ENCODE measurements around the gene MYPN.

The MYPN gene

DNA sequence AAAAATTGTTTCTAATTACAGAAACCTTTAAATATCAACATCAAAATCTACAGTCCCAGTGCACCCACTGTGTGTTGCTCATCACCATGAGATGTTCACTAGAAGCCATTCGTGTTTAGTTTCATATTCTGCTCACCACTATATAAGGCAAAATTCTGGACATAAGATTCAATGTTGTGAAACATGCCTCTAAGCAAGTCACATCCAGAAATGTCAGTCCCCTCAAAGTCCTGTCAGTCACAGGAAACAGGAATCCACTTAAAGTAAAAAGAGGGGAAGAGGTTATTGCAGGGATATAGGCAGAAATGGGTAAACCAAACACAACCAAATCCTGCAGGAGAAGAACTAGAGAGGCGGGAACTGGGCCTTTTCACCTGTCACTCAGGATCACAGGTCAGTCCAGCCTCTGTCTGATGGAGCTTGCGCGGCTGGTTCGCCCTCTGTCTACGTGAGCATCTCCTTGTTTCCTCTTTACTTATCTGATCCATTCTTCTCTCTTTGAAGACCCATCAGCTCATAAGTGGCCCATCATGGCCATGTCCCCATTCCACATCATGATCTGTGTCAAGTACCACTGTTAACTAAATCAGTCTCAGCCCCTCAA is 58.4 kb downstream of the MYPN start:
- no peak overlapping the region for H3K27ac ChIP-seq
- TF ChIP-seq, protein P1, sequence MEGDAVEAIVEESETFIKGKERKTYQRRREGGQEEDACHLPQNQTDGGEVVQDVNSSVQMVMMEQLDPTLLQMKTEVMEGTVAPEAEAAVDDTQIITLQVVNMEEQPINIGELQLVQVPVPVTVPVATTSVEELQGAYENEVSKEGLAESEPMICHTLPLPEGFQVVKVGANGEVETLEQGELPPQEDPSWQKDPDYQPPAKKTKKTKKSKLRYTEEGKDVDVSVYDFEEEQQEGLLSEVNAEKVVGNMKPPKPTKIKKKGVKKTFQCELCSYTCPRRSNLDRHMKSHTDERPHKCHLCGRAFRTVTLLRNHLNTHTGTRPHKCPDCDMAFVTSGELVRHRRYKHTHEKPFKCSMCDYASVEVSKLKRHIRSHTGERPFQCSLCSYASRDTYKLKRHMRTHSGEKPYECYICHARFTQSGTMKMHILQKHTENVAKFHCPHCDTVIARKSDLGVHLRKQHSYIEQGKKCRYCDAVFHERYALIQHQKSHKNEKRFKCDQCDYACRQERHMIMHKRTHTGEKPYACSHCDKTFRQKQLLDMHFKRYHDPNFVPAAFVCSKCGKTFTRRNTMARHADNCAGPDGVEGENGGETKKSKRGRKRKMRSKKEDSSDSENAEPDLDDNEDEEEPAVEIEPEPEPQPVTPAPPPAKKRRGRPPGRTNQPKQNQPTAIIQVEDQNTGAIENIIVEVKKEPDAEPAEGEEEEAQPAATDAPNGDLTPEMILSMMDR (IDR thresholded peaks at IDR 0.05) = no peak
- no peak for DNase-seq (ENCODE audit: low spot score)
- no peak overlapping the region for H3K4me3 ChIP-seq

DNA sequence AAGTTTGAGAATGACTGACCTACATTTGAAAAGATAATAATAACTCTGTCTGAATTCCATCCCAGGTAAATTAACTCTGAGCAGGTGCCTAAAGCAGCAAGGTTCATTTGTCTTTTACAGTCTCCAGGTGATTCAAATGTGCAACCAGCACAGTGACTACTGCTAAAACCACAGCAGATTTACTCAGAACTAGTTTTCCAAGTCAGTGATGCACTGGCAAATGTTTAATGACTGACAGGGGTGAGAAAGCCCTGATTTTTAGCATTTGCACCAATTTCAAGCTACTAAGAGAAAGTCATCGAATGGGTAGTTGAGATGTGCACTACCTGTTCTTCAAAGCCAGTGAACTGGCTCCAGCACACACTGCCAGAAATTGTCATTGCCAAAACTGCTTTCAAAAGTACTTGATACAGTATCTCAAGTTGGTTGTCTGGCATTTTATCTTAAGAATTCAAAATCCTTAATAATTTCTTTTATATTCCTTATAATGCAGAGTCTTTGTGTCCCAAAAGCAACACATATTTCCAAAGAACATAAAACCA is 62.3 kb downstream of the MYPN start:
- Histone ChIP-seq H3K27ac (no peak overlapping the region), H3K4me3 (no peak overlapping the region)
- no peak for DNase-seq (ENCODE audit: low spot score)
- TF ChIP-seq, protein P1 (IDR thresholded peaks at IDR 0.05) = no peak

DNA sequence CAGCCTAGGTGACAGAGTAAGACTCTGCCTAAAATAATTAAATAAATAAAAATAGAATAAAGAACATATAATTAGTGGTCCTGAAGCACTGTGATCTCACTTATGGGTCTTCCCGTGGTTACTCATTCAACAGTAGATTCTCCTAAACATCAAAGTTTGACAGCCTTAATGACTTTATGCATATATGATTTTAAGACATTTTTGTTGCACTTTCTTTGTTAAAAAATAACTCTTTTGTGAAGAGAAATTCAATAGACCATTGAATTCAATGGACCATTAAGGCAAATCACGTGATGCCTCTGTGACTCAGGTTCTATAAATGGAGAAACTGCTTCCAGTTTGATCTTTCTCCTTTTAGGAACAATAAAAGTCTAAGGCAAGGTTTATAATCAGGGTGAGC is 63.0 kb downstream of the MYPN start:
- Histone ChIP-seq H3K27ac (no peak overlapping the region), H3K4me3 (no peak overlapping the region)
- TF ChIP-seq, protein P1 (IDR thresholded peaks at IDR 0.05) = no peak
- no peak for DNase-seq (ENCODE audit: low spot score)

DNA sequence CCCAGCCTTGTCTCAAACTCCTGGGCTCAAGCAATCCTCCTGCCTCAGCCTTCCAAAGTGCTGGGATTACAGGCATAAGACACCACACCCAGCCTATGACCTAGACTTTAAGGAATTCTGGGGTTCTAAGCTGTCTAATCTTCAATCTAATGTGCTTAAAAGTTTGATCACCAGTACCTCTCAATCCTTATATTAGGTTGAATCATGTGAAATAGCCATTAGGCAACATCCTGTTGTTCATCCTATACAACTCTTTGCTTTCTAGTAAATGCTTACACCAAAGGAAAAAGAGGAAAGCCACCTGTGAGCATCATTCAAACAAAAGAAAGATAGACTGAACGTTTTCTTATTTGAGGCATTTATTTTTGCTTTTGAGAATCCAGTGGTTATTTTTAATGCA is 66.7 kb downstream of the MYPN start:
- no peak overlapping the region for H3K27ac ChIP-seq
- H3K4me3 ChIP-seq = no peak overlapping the region
- TF ChIP-seq, protein P1 (IDR thresholded peaks at IDR 0.05) = no peak
- no peak for DNase-seq (ENCODE audit: low spot score)

DNA sequence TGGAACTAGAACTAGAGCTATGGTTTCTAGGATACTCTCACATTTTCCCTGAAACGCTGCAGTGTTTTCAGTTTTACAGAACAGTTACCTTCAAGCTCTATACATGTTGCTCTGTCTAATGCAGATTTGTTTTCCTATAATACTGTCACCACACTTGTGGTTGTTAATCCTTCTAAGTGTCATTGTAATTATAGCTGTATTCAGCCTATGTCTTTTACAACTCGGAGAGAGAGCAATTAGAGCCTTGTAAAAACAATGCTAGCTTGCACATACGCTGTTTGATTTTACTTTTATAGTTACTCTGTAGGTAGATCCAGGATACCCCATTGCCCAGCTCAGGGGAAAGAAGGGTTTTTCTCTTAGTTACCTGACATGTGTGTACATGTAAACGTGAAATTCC is 67.5 kb downstream of the MYPN start:
- DNase-seq (ENCODE audit: low spot score) = no peak
- TF ChIP-seq, protein P1 (IDR thresholded peaks at IDR 0.05) = no peak
- Histone ChIP-seq H3K27ac (no peak overlapping the region), H3K4me3 (no peak overlapping the region)

DNA sequence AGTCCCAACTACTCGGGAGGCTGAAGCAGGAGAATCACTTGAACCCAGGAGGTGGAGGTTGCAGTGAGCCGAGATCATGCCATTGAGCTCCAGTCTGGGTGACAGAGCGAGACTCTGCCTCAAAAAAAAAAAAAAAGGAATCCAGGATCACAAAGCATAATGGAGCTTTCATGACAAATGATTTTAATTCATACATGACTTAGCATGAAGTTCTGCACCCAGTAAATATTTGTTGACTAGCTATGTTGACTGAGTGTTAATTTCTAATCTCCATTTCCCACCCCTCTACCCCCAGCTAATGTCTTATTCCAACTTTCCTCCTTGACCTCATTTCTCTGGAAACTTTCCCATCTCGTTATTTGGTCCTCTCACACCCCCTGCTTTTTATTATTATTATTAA is 69.3 kb downstream of the MYPN start:
- Histone ChIP-seq H3K4me3 (no peak overlapping the region), H3K27ac (no peak overlapping the region)
- TF ChIP-seq, protein P1 (IDR thresholded peaks at IDR 0.05) = no peak
- DNase-seq (ENCODE audit: low spot score) = no peak

DNA sequence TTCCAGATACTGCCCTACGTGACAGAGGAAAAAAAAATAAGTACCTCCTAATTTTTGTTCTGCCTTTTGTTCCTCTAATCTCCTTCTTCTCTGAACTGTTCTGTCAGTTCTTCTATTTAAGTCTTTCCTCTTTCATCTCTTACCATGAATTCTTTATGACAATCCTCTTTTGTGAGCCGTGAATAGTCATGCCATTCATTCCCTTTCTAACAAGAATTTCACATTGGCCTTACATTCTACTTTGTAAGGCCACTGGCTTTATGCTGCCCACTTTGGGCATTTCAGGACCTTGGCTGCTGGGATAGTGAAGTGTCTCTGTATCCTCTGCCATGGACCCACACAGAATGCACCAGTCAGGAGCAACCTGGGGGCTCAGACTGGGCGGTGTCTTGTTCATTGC is 69.7 kb downstream of the MYPN start:
- H3K27ac ChIP-seq = no peak overlapping the region
- TF ChIP-seq, protein P1 (IDR thresholded peaks at IDR 0.05) = no peak
- no peak overlapping the region for H3K4me3 ChIP-seq
- DNase-seq (ENCODE audit: low spot score) = no peak

Measured in coronary artery (tissue), 2 donors.